Caco-2 (cell line): ENCODE measurements around the gene SRSF12. TPM values are rescaled to one million over a fixed set of nuclear protein-coding genes. Genes with fewer than 3 reads are reported as not detected.
"Not testable (repeated sequence)": the region's sequence is repeated elsewhere in the genome, so short reads cannot be mapped to it uniquely, and the experiment has no call there.

Source experiments
- BruUV-seq: library from RNA; stranded (reverse); fragments of 400-500 nt; replicated peaks from 2 replicates; lab custom pipeline; 2021; lab: Mats Ljungman, UMichigan
- CTCF ChIA-PET: fragments of 300-600 bp; sonication (Branson Sonifier 250); formaldehyde crosslinking; loops from one replicate; lab custom pipeline; 2022; ENCODE audit warnings: antibody characterized with exemption; lab: Charles Lee
- POLR2A ChIA-PET: fragments of 300-600 bp; sonication (Branson Sonifier 250); formaldehyde crosslinking; loops from one replicate; lab custom pipeline; 2022; ENCODE audit warnings: antibody characterized with exemption; lab: Charles Lee
- DNase-seq, 2 experiments: peaks; one replicate each; pipeline versions ENCODE4 v3.0.0 to v3.0.0-alpha.2; 2020 to 2022
- H3K27me3 ChIP-seq: replicated peaks from 2 replicates; pipeline ENCODE4 v1.6.0; 2011; ENCODE audit warnings: low read length; ENCODE audit not compliant: control insufficient read depth, insufficient read depth
- H3K36me3 ChIP-seq: 2 replicates; pipeline ENCODE4 v1.5.1; 2011; ENCODE audit warnings: low read length; ENCODE audit not compliant: control insufficient read depth, insufficient read depth
- H3K4me1 ChIP-seq: fragments of 250-450 bp; sonication (Bioruptor Pico); 2 replicates; pipeline ENCODE4 v1.5.1; 2020; ENCODE audit warnings: mild to moderate bottlenecking
- H3K4me3 ChIP-seq: 2 replicates; pipeline ENCODE4 v1.5.1; 2011; ENCODE audit warnings: low read depth, mild to moderate bottlenecking, control low read depth, low read length
- H3K9me3 ChIP-seq: fragments of 250-450 bp; sonication (Bioruptor Pico); 2 replicates; pipeline ENCODE4 v1.5.1; 2020; ENCODE audit warnings: mild to moderate bottlenecking, moderate library complexity
- H3K27ac Mint-ChIP-seq: one replicate; pipeline ENCODE4 v1.8.0; 2022; ENCODE audit warnings: mixed read lengths; ENCODE audit not compliant: unreplicated experiment
- H3K27me3 Mint-ChIP-seq: one replicate; pipeline ENCODE4 v1.8.0; 2022; ENCODE audit warnings: mixed read lengths; ENCODE audit not compliant: insufficient read depth, unreplicated experiment
- H3K36me3 Mint-ChIP-seq: one replicate; pipeline ENCODE4 v1.8.0; 2022; ENCODE audit warnings: mild to moderate bottlenecking, mixed read lengths; ENCODE audit not compliant: insufficient read depth, unreplicated experiment
- H3K4me1 Mint-ChIP-seq: one replicate; pipeline ENCODE4 v1.8.0; 2022; ENCODE audit warnings: low read depth, mixed read lengths; ENCODE audit not compliant: unreplicated experiment
- H3K4me3 Mint-ChIP-seq: one replicate; pipeline ENCODE4 v1.8.0; 2022; ENCODE audit warnings: mild to moderate bottlenecking, moderate library complexity, mixed read lengths; ENCODE audit not compliant: unreplicated experiment
- H3K9me3 Mint-ChIP-seq: one replicate; pipeline ENCODE4 v1.8.0; 2022; ENCODE audit warnings: mixed read lengths; ENCODE audit not compliant: unreplicated experiment
- intact Hi-C: fragments of 100-400 bp; cut with micrococcal nuclease; formaldehyde crosslinking; loops from one replicate; pipeline ENCODE4 v1.10.0; 2022; ENCODE audit not compliant: unreplicated experiment
- total RNA-seq: library from RNA; stranded (reverse); gene quantifications from 2 replicates; pipeline ENCODE4 v1.2.3, GENCODE V29; 2022
- TF ChIP-seq, protein P1 (sequence below), 2 experiments: fragments of 200-600 bp in 1 of 2; IDR thresholded peaks; 1 replicate in 1 of 2; 2 replicates in 1 of 2; pipeline versions ENCODE4 v1.5.1 to v1.8.0; 2011 to 2022; ENCODE audit warnings: antibody characterized with exemption in 1 of 2, control low read depth in 1 of 2, inconsistent platforms in 1 of 2, low read depth in 1 of 2, low read length in 1 of 2, mild to moderate bottlenecking in 1 of 2, moderate library complexity in 1 of 2; ENCODE audit not compliant: insufficient read depth in 1 of 2, severe bottlenecking in 1 of 2, unreplicated experiment in 1 of 2

The SRSF12 gene
- total RNA-seq, 1 experiment from 2014 or later, result 0.79 TPM

DNA sequence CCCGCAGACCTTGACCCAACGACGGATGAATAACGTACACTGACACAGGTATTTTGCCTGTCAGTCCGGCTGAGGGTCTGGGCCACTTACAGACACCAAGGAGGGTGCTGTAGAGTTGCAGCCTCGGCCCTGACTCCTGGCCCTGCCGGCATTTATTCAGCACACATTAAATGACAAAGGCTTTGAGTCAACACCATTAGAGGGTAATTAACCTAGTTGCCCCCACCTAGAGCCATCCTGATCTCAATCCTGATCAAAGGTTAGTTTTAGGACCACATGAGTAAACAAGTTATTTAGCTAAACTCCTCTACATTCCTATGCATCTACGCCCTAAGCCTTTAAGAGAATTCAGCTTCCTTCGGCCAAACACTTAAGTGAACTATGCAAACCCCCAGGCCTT, 16.1 kb upstream of the SRSF12 start:
- CTCF ChIA-PET, result no interaction called here
- no peak overlapping the region for H3K4me3 ChIP-seq

DNA sequence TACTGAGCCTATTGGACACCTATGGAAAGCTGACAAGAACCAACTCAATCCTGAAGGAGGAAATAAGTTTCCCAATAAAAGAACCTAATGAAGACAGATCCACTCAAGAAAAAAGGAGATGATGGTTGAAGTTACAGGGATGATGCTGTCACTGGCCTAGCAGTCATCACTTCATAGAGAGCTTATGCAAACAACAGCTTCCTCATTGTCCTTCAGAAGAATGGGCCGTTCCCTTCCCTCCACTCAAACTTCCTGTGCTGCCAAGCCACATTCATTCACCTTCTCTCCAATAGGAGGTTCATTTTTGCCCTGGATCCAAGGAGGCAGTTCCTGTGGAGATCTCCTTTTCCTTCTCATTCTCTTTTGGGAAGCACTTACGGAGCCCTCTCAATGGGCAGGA, 14.2 kb upstream of the SRSF12 start:
- Histone ChIP-seq H3K4me3 (no peak overlapping the region), H3K4me1 (0 out of 2 replicates have a peak, but pooled peaks cover 3% of the 10 kb centered on the region), H3K9me3 (peaks cover 19% of the 10 kb centered on the region), H3K36me3 (peaks cover 1% of the 10 kb centered on the region; the same call in 1 of the 2 replicates), H3K27me3 (no peaks in the 10 kb centered on the region)
- no peaks in the 10 kb centered on the region for H3K27me3 Mint-ChIP-seq
- no TSS peak for BruUV-seq
- TF ChIP-seq, protein P1, sequence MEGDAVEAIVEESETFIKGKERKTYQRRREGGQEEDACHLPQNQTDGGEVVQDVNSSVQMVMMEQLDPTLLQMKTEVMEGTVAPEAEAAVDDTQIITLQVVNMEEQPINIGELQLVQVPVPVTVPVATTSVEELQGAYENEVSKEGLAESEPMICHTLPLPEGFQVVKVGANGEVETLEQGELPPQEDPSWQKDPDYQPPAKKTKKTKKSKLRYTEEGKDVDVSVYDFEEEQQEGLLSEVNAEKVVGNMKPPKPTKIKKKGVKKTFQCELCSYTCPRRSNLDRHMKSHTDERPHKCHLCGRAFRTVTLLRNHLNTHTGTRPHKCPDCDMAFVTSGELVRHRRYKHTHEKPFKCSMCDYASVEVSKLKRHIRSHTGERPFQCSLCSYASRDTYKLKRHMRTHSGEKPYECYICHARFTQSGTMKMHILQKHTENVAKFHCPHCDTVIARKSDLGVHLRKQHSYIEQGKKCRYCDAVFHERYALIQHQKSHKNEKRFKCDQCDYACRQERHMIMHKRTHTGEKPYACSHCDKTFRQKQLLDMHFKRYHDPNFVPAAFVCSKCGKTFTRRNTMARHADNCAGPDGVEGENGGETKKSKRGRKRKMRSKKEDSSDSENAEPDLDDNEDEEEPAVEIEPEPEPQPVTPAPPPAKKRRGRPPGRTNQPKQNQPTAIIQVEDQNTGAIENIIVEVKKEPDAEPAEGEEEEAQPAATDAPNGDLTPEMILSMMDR (IDR thresholded peaks at IDR 0.05; ENCODE audit: insufficient read depth in 1 of 2, low read depth in 1 of 2, low read length in 1 of 2, severe bottlenecking in 1 of 2, unreplicated experiment in 1 of 2), result no peak
- no peaks in the 10 kb centered on the region for H3K36me3 Mint-ChIP-seq
- no peak overlapping the region for H3K4me3 Mint-ChIP-seq
- intact Hi-C loops, result no loop called here
- ChIA-PET CTCF (no interaction called here), POLR2A (no interaction called here)
- H3K4me1 Mint-ChIP-seq, result peaks cover 6% of the 10 kb centered on the region
- H3K27ac Mint-ChIP-seq, result no peak overlapping the region
- peaks cover 19% of the 10 kb centered on the region for H3K9me3 Mint-ChIP-seq
- no peak for DNase-seq

More for the DNA sequence above, 16.1 kb upstream of the SRSF12 start:
- H3K36me3 Mint-ChIP-seq, result no peaks in the 10 kb centered on the region
- H3K27me3 Mint-ChIP-seq, result no peaks in the 10 kb centered on the region
- intact Hi-C loops, result no loop called here
- TF ChIP-seq, protein P1 (IDR thresholded peaks at IDR 0.05; ENCODE audit: insufficient read depth in 1 of 2, low read depth in 1 of 2, low read length in 1 of 2, severe bottlenecking in 1 of 2, unreplicated experiment in 1 of 2), result no peak
- Histone ChIP-seq H3K4me1 (peaks cover 6% of the 10 kb centered on the region), H3K9me3 (peaks cover 7% of the 10 kb centered on the region; the same call in 1 of the 2 replicates), H3K36me3 (peaks cover 1% of the 10 kb centered on the region; the same call in 1 of the 2 replicates), H3K27me3 (no peaks in the 10 kb centered on the region)
- BruUV-seq, result no TSS peak
- DNase-seq, result no peak
- H3K9me3 Mint-ChIP-seq, result peaks cover 9% of the 10 kb centered on the region
- H3K4me1 Mint-ChIP-seq, result no peaks in the 10 kb centered on the region
- no peak overlapping the region for H3K4me3 Mint-ChIP-seq
- H3K27ac Mint-ChIP-seq, result no peak overlapping the region
- POLR2A ChIA-PET, result no interaction called here

GRCh38 chr6:89131599-89131998, 13.7 kb upstream of the SRSF12 start:
- Histone ChIP-seq H3K4me1 (0 out of 2 replicates have a peak, but pooled peaks cover 3% of the 10 kb centered on the region), H3K27me3 (no peaks in the 10 kb centered on the region), H3K36me3 (peaks cover 1% of the 10 kb centered on the region; the same call in 1 of the 2 replicates), H3K4me3 (no peak overlapping the region), H3K9me3 (peaks cover 19% of the 10 kb centered on the region)
- H3K27ac Mint-ChIP-seq, result no peak overlapping the region
- no peaks in the 10 kb centered on the region for H3K36me3 Mint-ChIP-seq
- no TSS peak for BruUV-seq
- intact Hi-C loops, result no loop called here
- CTCF ChIA-PET, result no interaction called here
- TF ChIP-seq, protein P1 (IDR thresholded peaks at IDR 0.05; ENCODE audit: insufficient read depth in 1 of 2, low read depth in 1 of 2, low read length in 1 of 2, severe bottlenecking in 1 of 2, unreplicated experiment in 1 of 2), result no peak
- H3K4me3 Mint-ChIP-seq, result no peak overlapping the region
- no peak for DNase-seq
- H3K9me3 Mint-ChIP-seq, result peaks cover 19% of the 10 kb centered on the region
- peaks cover 6% of the 10 kb centered on the region for H3K4me1 Mint-ChIP-seq
- H3K27me3 Mint-ChIP-seq, result no peaks in the 10 kb centered on the region
- POLR2A ChIA-PET, result no interaction called here

GRCh38 chr6:89128256-89128671, 10.4 kb upstream of the SRSF12 start:
- CTCF ChIA-PET, result interaction anchor here (0.6 kb wide), 1 partner anchor 8 kb away, joined by 3 read pairs; no protein-coding TSS in a partner anchor

More at GRCh38 chr6:89128256-89128671, 10.4 kb upstream of the SRSF12 start:
- H3K4me3 ChIP-seq, H3K36me3 ChIP-seq, H3K4me3 Mint-ChIP-seq, H3K27me3 Mint-ChIP-seq, H3K4me1 Mint-ChIP-seq, intact Hi-C loops, H3K27me3 ChIP-seq, BruUV-seq, POLR2A ChIA-PET, H3K4me1 ChIP-seq, H3K36me3 Mint-ChIP-seq: not testable (repeated sequence)
- peak in 1 of 2 experiments; percentile 25 for DNase-seq
- H3K9me3 ChIP-seq, result peaks cover 15% of the 10 kb centered on the region
- H3K27ac Mint-ChIP-seq, result peak overlapping the region; percentile 74
- H3K9me3 Mint-ChIP-seq, result peaks cover 22% of the 10 kb centered on the region
